ENCODE data around the gene PFKFB3. TPM values are rescaled to one million over a fixed set of nuclear protein-coding genes. Genes with fewer than 3 reads are reported as not detected.
"Not testable (repeated sequence)": the region's sequence is repeated elsewhere in the genome, so short reads cannot be mapped to it uniquely, and the experiment has no call there.

Gene PFKFB3
- total and polyA plus RNA-seq, 2 experiments from 2014 or later: 14.5 to 23.7 TPM

GRCh38 chr10:6182454-6183098 is 20.2 kb upstream of the PFKFB3 start:
- Histone ChIP-seq H3K27ac (no peak overlapping the region), H3K9me2 (ENCODE audit: insufficient read depth) (no peaks in the 10 kb centered on the region), H3K36me3 (ENCODE audit: low read depth) (no peaks in the 10 kb centered on the region), H4K20me1 (ENCODE audit: insufficient read depth) (no peaks in the 10 kb centered on the region), H3K79me2 (ENCODE audit: insufficient read depth) (no peaks in the 10 kb centered on the region), H3K9ac (no peak overlapping the region), H3F3A (ENCODE audit: insufficient read depth) (no peaks in the 10 kb centered on the region), H3K4me1 (ENCODE audit: insufficient read depth) (no peaks in the 10 kb centered on the region), H3K27me3 (replicated peaks; ENCODE audit: insufficient read depth) (no peaks in the 10 kb centered on the region), H3K4me2 (ENCODE audit: unreplicated experiment) (no peak overlapping the region), H3K9me3 (ENCODE audit: low read depth) (no peaks in the 10 kb centered on the region), H3K4me3 (no peak overlapping the region), H2AFZ (no peak overlapping the region)
- TF ChIP-seq EZH2phosphoT487 (IDR thresholded peaks at IDR 0.05; ENCODE audit: insufficient read depth, low read depth): no peak
- TF ChIP-seq EZH2 (IDR thresholded peaks at IDR 0.05; ENCODE audit: insufficient read depth, poor library complexity, severe bottlenecking): no peak
- no peak for DNase-seq
- in situ Hi-C loops (cut with MboI): no loop called here
- WGBS, 2 experiments (ENCODE audit: low coverage in 1 of 2, low lambda C conversion rate in 2 of 2, missing lambda C conversion rate in 2 of 2): 61 to 71% methylated on average over 16 of the region's 16 CpGs

- Histone ChIP-seq H3K9me3 (ENCODE audit: low read depth) (no peaks in the 10 kb centered on the region), H3F3A (ENCODE audit: insufficient read depth) (no peaks in the 10 kb centered on the region), H3K36me3 (ENCODE audit: low read depth) (no peaks in the 10 kb centered on the region), H3K27me3 (replicated peaks; ENCODE audit: insufficient read depth) (no peaks in the 10 kb centered on the region), H3K4me1 (ENCODE audit: insufficient read depth) (no peaks in the 10 kb centered on the region), H3K79me2 (ENCODE audit: insufficient read depth) (no peaks in the 10 kb centered on the region), H3K4me2 (ENCODE audit: unreplicated experiment) (no peak overlapping the region), H3K9ac (no peak overlapping the region), H3K9me2 (ENCODE audit: insufficient read depth) (no peaks in the 10 kb centered on the region), H3K4me3 (no peak overlapping the region), H4K20me1 (ENCODE audit: insufficient read depth) (no peaks in the 10 kb centered on the region), H2AFZ (no peak overlapping the region), H3K27ac (no peak overlapping the region)
- DNase-seq: no peak
- in situ Hi-C loops (cut with MboI): no loop called here
- WGBS, 2 experiments (ENCODE audit: low coverage in 1 of 2, low lambda C conversion rate in 2 of 2, missing lambda C conversion rate in 2 of 2): 94 to 95% methylated on average over 18 of the region's 18 CpGs
- no peak for TF ChIP-seq EZH2 (IDR thresholded peaks at IDR 0.05; ENCODE audit: insufficient read depth, poor library complexity, severe bottlenecking)
- no peak for TF ChIP-seq EZH2phosphoT487 (IDR thresholded peaks at IDR 0.05; ENCODE audit: insufficient read depth, low read depth)
Observed at GRCh38 chr10:6185039-6185716, 17.6 kb upstream of the PFKFB3 start.

GRCh38 chr10:6186894-6187256 is 15.9 kb upstream of the PFKFB3 start:
- H3K27me3 ChIP-seq (replicated peaks; ENCODE audit: insufficient read depth): no peaks in the 10 kb centered on the region
- H3K36me3 ChIP-seq (ENCODE audit: low read depth): no peaks in the 10 kb centered on the region
- H3K9ac ChIP-seq: no peak overlapping the region
- TF ChIP-seq EZH2phosphoT487 (IDR thresholded peaks at IDR 0.05; ENCODE audit: insufficient read depth, low read depth) (no peak), EZH2 (IDR thresholded peaks at IDR 0.05; ENCODE audit: insufficient read depth, poor library complexity, severe bottlenecking) (no peak)
- no peaks in the 10 kb centered on the region for H4K20me1 ChIP-seq (ENCODE audit: insufficient read depth)
- in situ Hi-C loops (cut with MboI): no loop called here
- WGBS, 2 experiments (ENCODE audit: low coverage in 1 of 2, low lambda C conversion rate in 2 of 2, missing lambda C conversion rate in 2 of 2): 95% methylated on average over 9 of the region's 9 CpGs
- no peak overlapping the region for H3K27ac ChIP-seq
- no peak for DNase-seq
- H3F3A ChIP-seq (ENCODE audit: insufficient read depth): no peaks in the 10 kb centered on the region
- no peak overlapping the region for H3K4me2 ChIP-seq (ENCODE audit: unreplicated experiment)
- H3K9me3 ChIP-seq (ENCODE audit: low read depth): no peaks in the 10 kb centered on the region
- no peaks in the 10 kb centered on the region for H3K4me1 ChIP-seq (ENCODE audit: insufficient read depth)
- H3K9me2 ChIP-seq (ENCODE audit: insufficient read depth): no peaks in the 10 kb centered on the region
- no peak overlapping the region for H2AFZ ChIP-seq
- H3K4me3 ChIP-seq: no peak overlapping the region
- H3K79me2 ChIP-seq (ENCODE audit: insufficient read depth): no peaks in the 10 kb centered on the region

- Histone ChIP-seq H3K4me3 (no peak overlapping the region), H3K27me3 (replicated peaks; ENCODE audit: insufficient read depth) (no peaks in the 10 kb centered on the region), H3K79me2 (ENCODE audit: insufficient read depth) (no peaks in the 10 kb centered on the region), H3K9me3 (ENCODE audit: low read depth) (no peaks in the 10 kb centered on the region), H3K27ac (no peak overlapping the region), H4K20me1 (ENCODE audit: insufficient read depth) (no peaks in the 10 kb centered on the region), H3K9ac (no peak overlapping the region), H2AFZ (no peak overlapping the region), H3K9me2 (ENCODE audit: insufficient read depth) (no peaks in the 10 kb centered on the region), H3K4me1 (ENCODE audit: insufficient read depth) (no peaks in the 10 kb centered on the region), H3K4me2 (ENCODE audit: unreplicated experiment) (no peak overlapping the region), H3K36me3 (ENCODE audit: low read depth) (no peaks in the 10 kb centered on the region), H3F3A (ENCODE audit: insufficient read depth) (no peaks in the 10 kb centered on the region)
- WGBS, 2 experiments (ENCODE audit: low coverage in 1 of 2, low lambda C conversion rate in 2 of 2, missing lambda C conversion rate in 2 of 2): 96% methylated on average over 6 of the region's 6 CpGs
- no peak for DNase-seq
- TF ChIP-seq EZH2 (IDR thresholded peaks at IDR 0.05; ENCODE audit: insufficient read depth, poor library complexity, severe bottlenecking): no peak
- TF ChIP-seq EZH2phosphoT487 (IDR thresholded peaks at IDR 0.05; ENCODE audit: insufficient read depth, low read depth): no peak
- in situ Hi-C loops (cut with MboI): no loop called here
Observed at GRCh38 chr10:6187278-6187677, 15.5 kb upstream of the PFKFB3 start.

- H4K20me1 ChIP-seq (ENCODE audit: insufficient read depth); DNase-seq; H3K36me3 ChIP-seq (ENCODE audit: low read depth); H3K4me1 ChIP-seq (ENCODE audit: insufficient read depth); H3K27ac ChIP-seq; H3K9me3 ChIP-seq (ENCODE audit: low read depth); H3F3A ChIP-seq (ENCODE audit: insufficient read depth); H3K9ac ChIP-seq; H2AFZ ChIP-seq; H3K4me2 ChIP-seq (ENCODE audit: unreplicated experiment); H3K27me3 ChIP-seq (replicated peaks; ENCODE audit: insufficient read depth); H3K79me2 ChIP-seq (ENCODE audit: insufficient read depth); H3K4me3 ChIP-seq; H3K9me2 ChIP-seq (ENCODE audit: insufficient read depth); in situ Hi-C loops (cut with MboI): not testable (repeated sequence)
- WGBS, 2 experiments (ENCODE audit: low coverage in 1 of 2, low lambda C conversion rate in 2 of 2, missing lambda C conversion rate in 2 of 2): 96 to 97% methylated on average over 9 of the region's 9 CpGs
Observed at GRCh38 chr10:6190033-6190432, 12.7 kb upstream of the PFKFB3 start.
